Measurements from ENCODE around the gene STBD1. TPM values are rescaled to one million over a fixed set of nuclear protein-coding genes. Genes with fewer than 3 reads are reported as not detected.

Gene STBD1
- total and polyA plus RNA-seq, 10 donors = 0.26 to 3.1 (median 1.6) TPM

DNA sequence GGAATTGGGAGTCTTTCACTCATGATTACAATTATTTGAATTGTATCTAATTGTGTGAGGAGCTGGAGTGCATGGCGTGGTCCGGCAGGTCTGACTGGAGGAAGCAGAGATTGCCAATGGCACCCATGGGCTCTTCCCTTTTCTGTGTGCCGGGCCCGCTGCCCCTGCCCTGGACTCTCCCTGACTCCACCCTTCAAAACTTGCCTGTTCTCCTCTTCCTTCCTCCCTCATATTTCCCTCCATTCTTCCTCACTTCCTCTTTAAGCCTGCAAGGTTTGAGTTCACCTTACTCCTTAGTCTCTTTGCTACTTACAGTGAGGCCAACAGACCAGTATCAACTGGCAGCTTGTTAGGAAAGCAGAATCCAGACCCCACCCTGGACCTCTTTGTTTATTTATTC is 6.5 kb upstream of the STBD1 start:
- WGBS, 5 donors = 34 to 78% (median 58%) methylated on average over 4 of the region's 4 CpGs
- Histone ChIP-seq H3K9me3 (peaks cover 0 to 27% (median 23%) of the 10 kb centered on the region in 8 donors), H3K36me3 (no peaks in the 10 kb centered on the region), H3K27ac (no peak overlapping the region), H3K4me1 (peaks cover 0 to 50% (median 5%) of the 10 kb centered on the region in 6 donors), H3K4me3 (no peak overlapping the region), H3K27me3 (replicated peaks in 1 of 7) (no peaks in the 10 kb centered on the region)
- TF ChIP-seq POLR2AphosphoS5 (IDR thresholded peaks at IDR 0.05) (no peak), POLR2A (IDR thresholded peaks at IDR 0.05) (no peak)
- TF ChIP-seq, protein P1, sequence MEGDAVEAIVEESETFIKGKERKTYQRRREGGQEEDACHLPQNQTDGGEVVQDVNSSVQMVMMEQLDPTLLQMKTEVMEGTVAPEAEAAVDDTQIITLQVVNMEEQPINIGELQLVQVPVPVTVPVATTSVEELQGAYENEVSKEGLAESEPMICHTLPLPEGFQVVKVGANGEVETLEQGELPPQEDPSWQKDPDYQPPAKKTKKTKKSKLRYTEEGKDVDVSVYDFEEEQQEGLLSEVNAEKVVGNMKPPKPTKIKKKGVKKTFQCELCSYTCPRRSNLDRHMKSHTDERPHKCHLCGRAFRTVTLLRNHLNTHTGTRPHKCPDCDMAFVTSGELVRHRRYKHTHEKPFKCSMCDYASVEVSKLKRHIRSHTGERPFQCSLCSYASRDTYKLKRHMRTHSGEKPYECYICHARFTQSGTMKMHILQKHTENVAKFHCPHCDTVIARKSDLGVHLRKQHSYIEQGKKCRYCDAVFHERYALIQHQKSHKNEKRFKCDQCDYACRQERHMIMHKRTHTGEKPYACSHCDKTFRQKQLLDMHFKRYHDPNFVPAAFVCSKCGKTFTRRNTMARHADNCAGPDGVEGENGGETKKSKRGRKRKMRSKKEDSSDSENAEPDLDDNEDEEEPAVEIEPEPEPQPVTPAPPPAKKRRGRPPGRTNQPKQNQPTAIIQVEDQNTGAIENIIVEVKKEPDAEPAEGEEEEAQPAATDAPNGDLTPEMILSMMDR (IDR thresholded peaks at IDR 0.05 in 8 of 11, conservative IDR thresholded peaks at IDR 0.05 in 3 of 11) = no peak
- DNase-seq = peak; percentile 74
- intact Hi-C loops (cut with DNase I; ENCODE audit: low total_unique reads) = no loop called here

DNA sequence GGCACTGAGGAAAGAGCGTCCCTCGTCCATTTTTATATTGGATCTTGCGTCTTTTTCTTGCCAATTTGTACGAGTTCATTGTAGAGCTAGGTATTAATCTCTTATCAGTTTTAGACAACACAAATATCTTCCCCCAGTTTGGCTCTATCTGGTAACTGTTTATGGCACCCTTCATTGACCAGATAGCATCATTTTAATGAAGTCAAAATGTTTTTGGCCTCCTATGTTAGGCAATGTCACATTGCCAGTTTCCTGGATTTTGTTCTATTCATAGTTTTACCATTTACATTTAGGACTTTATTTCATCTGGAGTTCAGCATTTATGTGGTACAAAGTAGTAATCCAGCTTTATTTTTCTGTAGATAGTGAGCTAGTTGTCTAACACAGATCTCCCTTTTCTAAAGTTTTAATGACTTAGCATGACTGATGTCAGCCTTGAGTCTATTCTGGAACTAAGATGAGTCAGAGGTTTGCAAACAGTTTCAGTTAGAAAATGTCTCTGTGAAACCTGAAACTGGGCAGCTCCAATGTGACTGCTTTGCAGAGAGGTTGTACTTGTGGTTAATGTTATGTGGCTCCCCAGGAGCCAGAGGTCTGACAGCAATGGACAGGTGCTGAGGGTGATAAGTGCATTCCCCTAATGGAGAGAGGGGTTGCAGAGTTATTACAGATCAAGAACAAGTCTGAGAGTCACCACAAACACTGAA is 5.3 kb upstream of the STBD1 start:
- Histone ChIP-seq H3K27ac (peak overlapping the region in 3 of 8 donors; percentile 11 to 20 (median 14)), H3K9me3 (peaks cover 0 to 27% (median 23%) of the 10 kb centered on the region in 8 donors), H3K27me3 (replicated peaks in 1 of 7) (peaks cover 0 to 5% (median 0%) of the 10 kb centered on the region in 7 donors), H3K4me1 (peaks cover 0 to 62% (median 12%) of the 10 kb centered on the region in 6 donors), H3K36me3 (no peaks in the 10 kb centered on the region), H3K4me3 (no peak overlapping the region)
- WGBS, 5 donors = 89 to 98% (median 96%) methylated on average over 4 of the region's 4 CpGs
- DNase-seq = no peak
- TF ChIP-seq, protein P1 (IDR thresholded peaks at IDR 0.05 in 8 of 11, conservative IDR thresholded peaks at IDR 0.05 in 3 of 11) = no peak
- TF ChIP-seq POLR2A (IDR thresholded peaks at IDR 0.05) (no peak), POLR2AphosphoS5 (IDR thresholded peaks at IDR 0.05) (no peak)
- intact Hi-C loops (cut with DNase I; ENCODE audit: low total_unique reads) = no loop called here

DNA sequence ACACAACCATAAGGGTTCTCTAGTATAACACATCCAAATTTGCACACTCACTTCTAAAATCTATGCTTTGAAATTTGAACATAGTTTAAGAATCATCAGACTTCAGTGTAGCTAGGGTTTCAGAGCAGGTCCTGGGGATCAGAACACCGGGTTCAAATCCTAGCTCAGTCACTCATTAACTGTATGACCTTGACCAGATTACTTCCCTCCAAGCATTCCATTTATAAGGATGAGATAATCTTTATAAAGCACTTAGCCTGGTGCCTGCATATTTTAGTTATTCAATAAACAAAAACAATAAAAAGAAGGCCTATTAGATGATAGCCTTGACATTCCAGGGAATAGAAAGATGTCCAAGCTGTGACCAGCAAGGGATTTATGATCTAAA is 4.8 kb upstream of the STBD1 start:
- no peaks in the 10 kb centered on the region for H3K36me3 ChIP-seq
- peaks cover 0 to 23% (median 19%) of the 10 kb centered on the region in 8 donors for H3K9me3 ChIP-seq
- WGBS, 5 donors = 47 to 90% (median 72%) methylated on average over 1 of the region's 1 CpG
- H3K4me1 ChIP-seq = peaks cover 0 to 68% (median 14%) of the 10 kb centered on the region in 6 donors
- no peak overlapping the region for H3K4me3 ChIP-seq
- TF ChIP-seq POLR2AphosphoS5 (IDR thresholded peaks at IDR 0.05) = no peak
- TF ChIP-seq, protein P1 (IDR thresholded peaks at IDR 0.05 in 8 of 11, conservative IDR thresholded peaks at IDR 0.05 in 3 of 11) = no peak
- no peak for TF ChIP-seq POLR2A (IDR thresholded peaks at IDR 0.05)
- peaks cover 0 to 11% (median 0%) of the 10 kb centered on the region in 7 donors for H3K27me3 ChIP-seq (replicated peaks in 1 of 7)
- intact Hi-C loops (cut with DNase I; ENCODE audit: low total_unique reads) = no loop called here
- H3K27ac ChIP-seq = peak overlapping the region in 3 of 8 donors; percentile 11 to 20 (median 14)
- DNase-seq = no peak

DNA sequence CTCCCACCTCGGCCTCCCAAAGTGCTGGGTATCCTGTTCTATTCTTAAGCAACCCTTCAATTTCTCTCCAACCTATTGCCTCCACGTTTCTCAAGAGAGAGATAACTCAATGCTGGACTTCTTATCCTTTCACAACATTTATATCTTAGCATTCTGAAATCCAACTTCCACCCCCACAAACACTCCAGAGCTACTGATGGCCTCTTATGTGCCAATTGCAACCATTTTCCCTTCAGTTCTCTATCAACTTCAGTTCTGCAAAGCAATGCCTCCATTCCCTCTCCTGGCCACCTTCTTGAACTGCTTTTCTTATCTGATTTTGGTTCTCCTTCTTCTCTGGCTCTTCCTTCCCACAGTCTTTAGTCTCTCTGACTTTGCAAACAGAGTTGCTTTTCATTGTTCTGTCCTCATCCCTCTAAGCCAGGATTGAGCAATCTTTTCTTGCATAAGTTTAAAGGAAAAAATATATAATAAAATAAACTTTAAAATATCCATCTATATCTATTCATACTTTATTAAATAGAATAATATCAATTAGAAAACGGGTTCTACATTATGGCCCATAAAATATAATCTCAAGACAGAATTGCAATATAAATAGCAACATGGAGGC is 3.6 kb upstream of the STBD1 start:
- TF ChIP-seq POLR2AphosphoS5 (IDR thresholded peaks at IDR 0.05) = no peak
- TF ChIP-seq, protein P1 (IDR thresholded peaks at IDR 0.05 in 8 of 11, conservative IDR thresholded peaks at IDR 0.05 in 3 of 11) = no peak
- TF ChIP-seq POLR2A (IDR thresholded peaks at IDR 0.05) = no peak
- no peak overlapping the region for H3K4me3 ChIP-seq
- H3K4me1 ChIP-seq = peaks cover 0 to 80% (median 25%) of the 10 kb centered on the region in 6 donors
- H3K27ac ChIP-seq = peak overlapping the region in 2 of 8 donors; percentile 2 to 14
- peaks cover 0 to 11% (median 9%) of the 10 kb centered on the region in 8 donors for H3K9me3 ChIP-seq
- peaks cover 0 to 19% (median 0%) of the 10 kb centered on the region in 7 donors for H3K27me3 ChIP-seq (replicated peaks in 1 of 7)
- no peaks in the 10 kb centered on the region for H3K36me3 ChIP-seq
- no peak for DNase-seq
- intact Hi-C loops (cut with DNase I; ENCODE audit: low total_unique reads) = no loop called here
- 52 to 80% (median 61%) methylated on average over 3 of the region's 3 CpGs for WGBS, 5 donors
